ENCODE measurements around the gene HSD17B1.

GRCh38 chr17:42519546-42520491 lies 32.9 kb upstream of the HSD17B1 start:
- TF ChIP-seq CTCF (conservative IDR thresholded peaks at IDR 0.05; ENCODE audit: low read depth, low read length) (no peak), EZH2 (IDR thresholded peaks at IDR 0.05; ENCODE audit: low read length, unreplicated experiment) (no peak), EZH2phosphoT487 (IDR thresholded peaks at IDR 0.05; ENCODE audit: borderline replicate concordance, low read length) (no peak)

Measured in PC-3 (cell line).